ENCODE results near the gene PRUNE2.

PRUNE2 gene

DNA sequence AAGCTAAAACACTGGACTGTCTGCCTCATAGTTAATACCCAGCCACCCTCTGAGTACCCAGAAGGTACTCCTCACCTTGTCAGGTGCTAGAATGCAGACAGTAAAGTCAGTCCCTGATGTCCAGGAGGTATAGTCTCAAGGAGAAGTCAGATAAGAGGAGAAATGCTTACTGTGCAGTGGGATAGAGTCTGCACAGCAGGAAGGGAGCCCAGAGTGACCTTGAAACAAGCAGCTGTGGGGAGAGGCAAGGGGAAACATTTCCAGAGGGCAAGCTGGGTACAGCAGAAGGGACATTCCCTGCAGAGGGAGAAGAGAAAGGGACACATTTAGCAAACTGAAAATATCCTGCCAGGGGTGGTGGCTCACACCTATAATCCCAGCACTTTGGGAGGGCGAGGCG, 324.2 kb downstream of the PRUNE2 start:
- Histone ChIP-seq H3K27me3 (ENCODE audit: insufficient read depth, low read length, poor library complexity) (no peaks in the 10 kb centered on the region), H4K20me1 (ENCODE audit: insufficient read depth, low read length) (no peaks in the 10 kb centered on the region), H3K9ac (ENCODE audit: low read depth, low read length) (no peak overlapping the region), H3K4me3 (ENCODE audit: low read depth in 1 of 2, low read length in 2 of 2) (no peak overlapping the region), H3K9me3 (ENCODE audit: insufficient read depth, low read length, severe bottlenecking) (no peaks in the 10 kb centered on the region), H3K36me3 (ENCODE audit: insufficient read depth, low read length) (no peaks in the 10 kb centered on the region), H3K4me1 (ENCODE audit: insufficient read depth, low read length) (no peaks in the 10 kb centered on the region), H3K79me2 (ENCODE audit: insufficient read depth, low read length) (no peaks in the 10 kb centered on the region), H2AFZ (ENCODE audit: low read depth, low read length) (no peak overlapping the region), H3K4me2 (ENCODE audit: insufficient read depth, low read length) (no peak overlapping the region), H3K27ac (ENCODE audit: low read length) (no peak overlapping the region)
- TF ChIP-seq EZH2 (IDR thresholded peaks at IDR 0.05; ENCODE audit: borderline replicate concordance, low read depth, low read length, severe bottlenecking), result no peak
- ATAC-seq (ENCODE audit: insufficient read depth, low read depth) (no peak), DNase-seq (no peak)

- Histone ChIP-seq H3K9ac (ENCODE audit: low read depth, low read length) (no peak overlapping the region), H3K9me3 (ENCODE audit: insufficient read depth, low read length, severe bottlenecking) (no peaks in the 10 kb centered on the region), H3K4me1 (ENCODE audit: insufficient read depth, low read length) (no peaks in the 10 kb centered on the region), H3K27me3 (ENCODE audit: insufficient read depth, low read length, poor library complexity) (no peaks in the 10 kb centered on the region), H2AFZ (ENCODE audit: low read depth, low read length) (no peak overlapping the region), H4K20me1 (ENCODE audit: insufficient read depth, low read length) (no peaks in the 10 kb centered on the region), H3K27ac (ENCODE audit: low read length) (no peak overlapping the region), H3K36me3 (ENCODE audit: insufficient read depth, low read length) (no peaks in the 10 kb centered on the region), H3K4me2 (ENCODE audit: insufficient read depth, low read length) (no peak overlapping the region), H3K79me2 (ENCODE audit: insufficient read depth, low read length) (no peaks in the 10 kb centered on the region), H3K4me3 (ENCODE audit: low read depth in 1 of 2, low read length in 2 of 2) (no peak overlapping the region)
- no peak for TF ChIP-seq EZH2 (IDR thresholded peaks at IDR 0.05; ENCODE audit: borderline replicate concordance, low read depth, low read length, severe bottlenecking)
- TF ChIP-seq, protein P1, sequence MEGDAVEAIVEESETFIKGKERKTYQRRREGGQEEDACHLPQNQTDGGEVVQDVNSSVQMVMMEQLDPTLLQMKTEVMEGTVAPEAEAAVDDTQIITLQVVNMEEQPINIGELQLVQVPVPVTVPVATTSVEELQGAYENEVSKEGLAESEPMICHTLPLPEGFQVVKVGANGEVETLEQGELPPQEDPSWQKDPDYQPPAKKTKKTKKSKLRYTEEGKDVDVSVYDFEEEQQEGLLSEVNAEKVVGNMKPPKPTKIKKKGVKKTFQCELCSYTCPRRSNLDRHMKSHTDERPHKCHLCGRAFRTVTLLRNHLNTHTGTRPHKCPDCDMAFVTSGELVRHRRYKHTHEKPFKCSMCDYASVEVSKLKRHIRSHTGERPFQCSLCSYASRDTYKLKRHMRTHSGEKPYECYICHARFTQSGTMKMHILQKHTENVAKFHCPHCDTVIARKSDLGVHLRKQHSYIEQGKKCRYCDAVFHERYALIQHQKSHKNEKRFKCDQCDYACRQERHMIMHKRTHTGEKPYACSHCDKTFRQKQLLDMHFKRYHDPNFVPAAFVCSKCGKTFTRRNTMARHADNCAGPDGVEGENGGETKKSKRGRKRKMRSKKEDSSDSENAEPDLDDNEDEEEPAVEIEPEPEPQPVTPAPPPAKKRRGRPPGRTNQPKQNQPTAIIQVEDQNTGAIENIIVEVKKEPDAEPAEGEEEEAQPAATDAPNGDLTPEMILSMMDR (IDR thresholded peaks at IDR 0.05; ENCODE audit: borderline replicate concordance, extremely low read depth, low read length, poor library complexity, severe bottlenecking), result no peak
- DNase-seq (no peak), ATAC-seq (ENCODE audit: insufficient read depth, low read depth) (no peak)
These were observed 325.1 kb downstream of the PRUNE2 start for GRCh38 chr9:76580820-76581219.

DNA sequence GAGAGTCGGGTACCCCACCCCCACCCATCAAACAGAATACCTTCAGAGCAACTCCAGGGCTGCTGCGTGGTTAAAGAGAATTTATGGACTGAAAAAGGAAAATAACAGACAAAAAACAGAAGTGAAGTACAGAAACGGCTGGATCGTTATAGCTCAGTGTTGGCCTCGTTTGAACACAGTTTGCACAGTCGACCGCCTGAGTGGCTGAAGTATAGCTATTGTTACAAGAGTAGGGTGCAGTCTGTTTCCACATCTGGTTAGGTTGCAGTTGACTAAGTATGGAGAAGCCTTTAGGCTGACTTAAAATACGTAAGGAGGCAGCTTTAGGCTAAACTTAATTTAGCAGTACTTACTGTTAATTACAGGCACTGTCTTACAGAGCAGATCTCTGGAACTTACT, 325.7 kb downstream of the PRUNE2 start:
- no peak overlapping the region for H2AFZ ChIP-seq (ENCODE audit: low read depth, low read length)

GRCh38 chr9:76576344-76576743, 329.6 kb downstream of the PRUNE2 start:
- H3K27me3 ChIP-seq (ENCODE audit: insufficient read depth, low read length, poor library complexity), result no peaks in the 10 kb centered on the region
- no peaks in the 10 kb centered on the region for H3K9me3 ChIP-seq (ENCODE audit: insufficient read depth, low read length, severe bottlenecking)
- no peak overlapping the region for H3K9ac ChIP-seq (ENCODE audit: low read depth, low read length)
- TF ChIP-seq, protein P1 (IDR thresholded peaks at IDR 0.05; ENCODE audit: borderline replicate concordance, extremely low read depth, low read length, poor library complexity, severe bottlenecking), result no peak
- no peak for TF ChIP-seq EZH2 (IDR thresholded peaks at IDR 0.05; ENCODE audit: borderline replicate concordance, low read depth, low read length, severe bottlenecking)
- no peak overlapping the region for H3K4me2 ChIP-seq (ENCODE audit: insufficient read depth, low read length)
- H3K4me1 ChIP-seq (ENCODE audit: insufficient read depth, low read length), result no peaks in the 10 kb centered on the region
- no peak overlapping the region for H3K4me3 ChIP-seq (ENCODE audit: low read depth in 1 of 2, low read length in 2 of 2)
- ATAC-seq (ENCODE audit: insufficient read depth, low read depth) (peak; percentile 53; the same call in 1 of the 3 replicates), DNase-seq (no peak)
- no peaks in the 10 kb centered on the region for H3K36me3 ChIP-seq (ENCODE audit: insufficient read depth, low read length)
- no peak overlapping the region for H2AFZ ChIP-seq (ENCODE audit: low read depth, low read length)
- no peaks in the 10 kb centered on the region for H4K20me1 ChIP-seq (ENCODE audit: insufficient read depth, low read length)
- H3K79me2 ChIP-seq (ENCODE audit: insufficient read depth, low read length), result no peaks in the 10 kb centered on the region
- no peak overlapping the region for H3K27ac ChIP-seq (ENCODE audit: low read length)

More for the DNA sequence above, 325.7 kb downstream of the PRUNE2 start:
- H3K9me3 ChIP-seq (ENCODE audit: insufficient read depth, low read length, severe bottlenecking), result no peaks in the 10 kb centered on the region
- H3K9ac ChIP-seq (ENCODE audit: low read depth, low read length), result no peak overlapping the region
- no peak for ATAC-seq (ENCODE audit: insufficient read depth, low read depth)
- no peak overlapping the region for H3K4me3 ChIP-seq (ENCODE audit: low read depth in 1 of 2, low read length in 2 of 2)
- TF ChIP-seq, protein P1 (IDR thresholded peaks at IDR 0.05; ENCODE audit: borderline replicate concordance, extremely low read depth, low read length, poor library complexity, severe bottlenecking), result no peak
- TF ChIP-seq EZH2 (IDR thresholded peaks at IDR 0.05; ENCODE audit: borderline replicate concordance, low read depth, low read length, severe bottlenecking), result no peak
- H3K4me1 ChIP-seq (ENCODE audit: insufficient read depth, low read length), result no peaks in the 10 kb centered on the region
- H3K4me2 ChIP-seq (ENCODE audit: insufficient read depth, low read length), result no peak overlapping the region
- no peaks in the 10 kb centered on the region for H3K79me2 ChIP-seq (ENCODE audit: insufficient read depth, low read length)
- H3K36me3 ChIP-seq (ENCODE audit: insufficient read depth, low read length), result no peaks in the 10 kb centered on the region
- no peaks in the 10 kb centered on the region for H3K27me3 ChIP-seq (ENCODE audit: insufficient read depth, low read length, poor library complexity)
- H3K27ac ChIP-seq (ENCODE audit: low read length), result no peak overlapping the region
- no peaks in the 10 kb centered on the region for H4K20me1 ChIP-seq (ENCODE audit: insufficient read depth, low read length)
- no peak for DNase-seq
